ENCODE measurements around the gene TDRD1. TPM values are rescaled to one million over a fixed set of nuclear protein-coding genes. Genes with fewer than 3 reads are reported as not detected.

The TDRD1 gene
- total RNA-seq, 1 donor from 2014 or later: 0.33 TPM

GRCh38 chr10:114257498-114257897, 78.3 kb downstream of the TDRD1 start:
- Mint-ChIP-seq H3K9me3 (no peaks in the 10 kb centered on the region), H3K36me3 (ENCODE audit: low read depth) (no peaks in the 10 kb centered on the region), H3K4me3 (no peak overlapping the region), H3K27ac (no peak overlapping the region), H3K27me3 (peaks cover 2% of the 10 kb centered on the region), H3K4me1 (peaks cover 3% of the 10 kb centered on the region)
- intact Hi-C loops (cut with micrococcal nuclease): no loop called here
- POLR2A ChIA-PET: no interaction called here
- ATAC-seq (ENCODE audit: low read depth) (no peak), DNase-seq (no peak)
- CTCF ChIA-PET: no interaction called here
- no peak for TF ChIP-seq CTCF (IDR thresholded peaks at IDR 0.05)

- no peak for TF ChIP-seq CTCF (IDR thresholded peaks at IDR 0.05)
- no peaks in the 10 kb centered on the region for H3K9me3 Mint-ChIP-seq
- H3K4me1 Mint-ChIP-seq: peaks cover 3% of the 10 kb centered on the region
- no peak overlapping the region for H3K27ac Mint-ChIP-seq
- CTCF ChIA-PET: no interaction called here
- H3K27me3 Mint-ChIP-seq: peaks cover 2% of the 10 kb centered on the region
- no peak for DNase-seq
- no peaks in the 10 kb centered on the region for H3K36me3 Mint-ChIP-seq (ENCODE audit: low read depth)
- no peak for ATAC-seq (ENCODE audit: low read depth)
- POLR2A ChIA-PET: no interaction called here
- intact Hi-C loops (cut with micrococcal nuclease): no loop called here
- no peak overlapping the region for H3K4me3 Mint-ChIP-seq
These were observed 79.2 kb downstream of the TDRD1 start for GRCh38 chr10:114258274-114258840.

- H3K9me3 Mint-ChIP-seq: no peaks in the 10 kb centered on the region
- H3K4me3 Mint-ChIP-seq: no peak overlapping the region
- H3K36me3 Mint-ChIP-seq (ENCODE audit: low read depth): no peaks in the 10 kb centered on the region
- ChIA-PET CTCF (no interaction called here), POLR2A (no interaction called here)
- peaks cover 3% of the 10 kb centered on the region for H3K4me1 Mint-ChIP-seq
- TF ChIP-seq CTCF (IDR thresholded peaks at IDR 0.05): no peak
- no peak for DNase-seq
- no peaks in the 10 kb centered on the region for H3K27me3 Mint-ChIP-seq
- intact Hi-C loops (cut with micrococcal nuclease): no loop called here
- H3K27ac Mint-ChIP-seq: no peak overlapping the region
- no peak for ATAC-seq (ENCODE audit: low read depth)
These were observed 80.7 kb downstream of the TDRD1 start for GRCh38 chr10:114259824-114260223.

- Mint-ChIP-seq H3K4me3 (no peak overlapping the region), H3K36me3 (ENCODE audit: low read depth) (no peaks in the 10 kb centered on the region), H3K27me3 (no peaks in the 10 kb centered on the region), H3K27ac (no peak overlapping the region), H3K9me3 (no peaks in the 10 kb centered on the region), H3K4me1 (peaks cover 2% of the 10 kb centered on the region)
- TF ChIP-seq CTCF (IDR thresholded peaks at IDR 0.05): no peak
- ChIA-PET POLR2A (no interaction called here), CTCF (no interaction called here)
- intact Hi-C loops (cut with micrococcal nuclease): no loop called here
- ATAC-seq (ENCODE audit: low read depth) (no peak), DNase-seq (no peak)
These were observed 81.2 kb downstream of the TDRD1 start for GRCh38 chr10:114260366-114260765.

- no peaks in the 10 kb centered on the region for H3K9me3 Mint-ChIP-seq
- no peak for TF ChIP-seq CTCF (IDR thresholded peaks at IDR 0.05)
- H3K27ac Mint-ChIP-seq: no peak overlapping the region
- H3K4me1 Mint-ChIP-seq: no peaks in the 10 kb centered on the region
- CTCF ChIA-PET: no interaction called here
- no peaks in the 10 kb centered on the region for H3K36me3 Mint-ChIP-seq (ENCODE audit: low read depth)
- H3K27me3 Mint-ChIP-seq: no peaks in the 10 kb centered on the region
- POLR2A ChIA-PET: no interaction called here
- H3K4me3 Mint-ChIP-seq: no peak overlapping the region
- intact Hi-C loops (cut with micrococcal nuclease): no loop called here
- DNase-seq: no peak
- no peak for ATAC-seq (ENCODE audit: low read depth)
These were observed 81.9 kb downstream of the TDRD1 start for GRCh38 chr10:114261076-114261475.

Data from activated B cell treated with CpG ODN at 0.5 μM for 24 hours (primary cell).